Spinal cord (tissue), 10 donors: ENCODE measurements around the gene TMEM200B. TPM values are rescaled to one million over a fixed set of nuclear protein-coding genes. Genes with fewer than 3 reads are reported as not detected.
"Not testable (repeated sequence)": the region's sequence is repeated elsewhere in the genome, so short reads cannot be mapped to it uniquely, and the experiment has no call there.

Experiments
- DNase-seq, 6 donors: peaks; one replicate each; pipeline versions ENCODE4 v3.0.0 to v3.0.0-alpha.2; 2013 to 2015; ENCODE audit warnings: low spot score in 6 of 6, low read depth in 4 of 6
- H3K27ac ChIP-seq: one replicate; pipeline ENCODE4 v1.5.1; 2013; ENCODE audit warnings: low read depth, low read length, control low read depth
- H3K27me3 ChIP-seq: one replicate; pipeline ENCODE4 v1.6.1; 2013; ENCODE audit warnings: low read length; ENCODE audit not compliant: control insufficient read depth, insufficient read depth
- H3K36me3 ChIP-seq: one replicate; pipeline ENCODE4 v1.6.1; 2013; ENCODE audit warnings: low read length; ENCODE audit not compliant: control insufficient read depth, insufficient read depth
- H3K4me1 ChIP-seq: one replicate; pipeline ENCODE4 v1.6.1; 2013; ENCODE audit warnings: low read length; ENCODE audit not compliant: control insufficient read depth, insufficient read depth
- H3K4me3 ChIP-seq: one replicate; pipeline ENCODE4 v1.5.1; 2013; ENCODE audit warnings: low read depth, low read length, control low read depth
- H3K9me3 ChIP-seq: one replicate; pipeline ENCODE4 v1.6.1; 2013; ENCODE audit warnings: low read length; ENCODE audit not compliant: control insufficient read depth, insufficient read depth
- WGBS: methylation state at CpG from one replicate; pipeline ENCODE4 v1.1.5; 2013; ENCODE audit warnings: missing lambda C conversion rate; ENCODE audit not compliant: insufficient coverage; 5-methylcytosine and 5-hydroxymethylcytosine counted together
- polyA plus RNA-seq, 2 donors: library from polyadenylated mRNA; unstranded; fragments of 120-200 nt; gene quantifications; one replicate each; pipeline ENCODE4 v1.2.1, GENCODE V29; 2013; ENCODE audit not compliant: insufficient read length in 2 of 2
- total RNA-seq, 2 donors: library from RNA; depleted of rRNA in 1 of 2; stranded (reverse); fragments of 120-200 nt in 1 of 2; fragments of >200 nt in 1 of 2; gene quantifications; one replicate each; pipeline versions ENCODE4 v1.2.3 to v1.2.4, GENCODE V29; 2013 to 2014
- donor health status: healthy.

Gene TMEM200B
- total and polyA plus RNA-seq, 4 donors = 3.9 to 19.3 (median 6.9) TPM

DNA sequence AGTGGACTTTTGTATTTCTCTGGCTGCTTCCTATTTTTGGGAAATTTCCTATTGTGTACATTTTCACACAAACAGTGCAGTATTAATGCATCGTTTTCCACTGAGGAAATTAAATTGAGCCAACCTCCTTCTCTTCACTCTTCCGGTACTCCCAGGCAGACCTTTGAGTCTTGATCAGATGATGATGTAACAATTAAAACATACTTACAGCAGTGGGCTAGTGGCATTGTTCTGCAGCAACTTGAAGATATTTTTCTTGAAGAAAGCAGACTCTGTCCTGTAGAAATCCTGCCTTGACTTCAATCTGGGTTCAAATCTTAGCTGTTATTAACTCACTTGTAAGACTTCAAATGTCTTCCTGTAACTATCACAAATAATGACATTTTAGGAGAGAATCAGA, 19.0 kb upstream of the TMEM200B start:
- no peak overlapping the region for H3K27ac ChIP-seq
- no peak overlapping the region for H3K4me3 ChIP-seq
- H3K27me3 ChIP-seq = no peaks in the 10 kb centered on the region
- WGBS = no CpG with 5 or more reads among the region's 2 CpGs
- DNase-seq = no peak
- no peaks in the 10 kb centered on the region for H3K4me1 ChIP-seq
- peaks cover 19% of the 10 kb centered on the region for H3K36me3 ChIP-seq
- H3K9me3 ChIP-seq = no peaks in the 10 kb centered on the region

DNA sequence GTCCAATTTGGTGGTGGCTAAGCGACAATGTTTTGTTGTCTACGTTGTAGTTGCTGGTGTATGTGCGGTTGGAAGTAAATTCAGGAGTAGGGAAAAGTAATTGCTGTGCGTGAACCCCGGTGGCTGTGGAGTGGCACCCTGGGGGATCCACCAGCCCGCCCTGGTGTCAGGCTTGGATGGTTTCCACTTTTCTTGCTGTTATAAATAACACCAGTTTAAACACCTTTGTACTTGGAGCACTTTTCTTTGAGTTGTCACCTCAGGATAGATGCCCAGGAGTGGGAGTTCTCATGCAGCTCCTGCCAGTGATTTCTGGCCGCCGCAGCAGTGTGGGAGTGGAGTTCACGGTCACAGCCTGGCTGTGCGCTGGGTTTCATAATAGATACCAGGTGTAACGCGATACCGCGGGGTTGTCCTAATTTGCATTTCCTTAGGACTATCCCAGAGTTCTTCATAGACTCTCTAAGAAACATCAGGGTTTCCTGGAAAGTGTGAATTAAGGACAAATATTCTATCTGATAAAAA, 12.8 kb upstream of the TMEM200B start:
- no peaks in the 10 kb centered on the region for H3K9me3 ChIP-seq
- 70% methylated on average over 2 of the region's 14 CpGs for WGBS
- peaks cover 4% of the 10 kb centered on the region for H3K27me3 ChIP-seq
- no peaks in the 10 kb centered on the region for H3K36me3 ChIP-seq
- H3K4me3 ChIP-seq = no peak overlapping the region
- no peak overlapping the region for H3K27ac ChIP-seq
- H3K4me1 ChIP-seq = peaks cover 19% of the 10 kb centered on the region
- DNase-seq = no peak

DNA sequence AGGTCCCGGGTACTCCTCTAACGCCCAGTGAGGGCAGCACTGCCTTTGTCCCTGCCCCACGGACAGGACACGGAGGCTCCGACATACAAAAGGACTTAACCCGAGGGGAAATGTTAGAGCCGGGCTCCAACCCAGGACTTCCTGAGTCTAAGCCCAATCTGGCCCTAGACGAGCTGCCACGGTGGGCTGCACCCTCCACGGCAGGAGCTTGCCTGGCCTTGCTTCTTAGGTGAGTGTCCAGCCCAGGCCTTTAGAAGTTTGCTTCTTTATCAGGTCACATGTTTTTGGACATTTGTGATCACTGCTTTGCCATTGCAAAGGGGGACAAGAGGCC, 11.0 kb upstream of the TMEM200B start:
- no peaks in the 10 kb centered on the region for H3K9me3 ChIP-seq
- no peak for DNase-seq
- peaks cover 19% of the 10 kb centered on the region for H3K4me1 ChIP-seq
- H3K27me3 ChIP-seq = peaks cover 4% of the 10 kb centered on the region
- no peak overlapping the region for H3K4me3 ChIP-seq
- no peak overlapping the region for H3K27ac ChIP-seq
- no peaks in the 10 kb centered on the region for H3K36me3 ChIP-seq
- 77% methylated on average over 10 of the region's 10 CpGs for WGBS

DNA sequence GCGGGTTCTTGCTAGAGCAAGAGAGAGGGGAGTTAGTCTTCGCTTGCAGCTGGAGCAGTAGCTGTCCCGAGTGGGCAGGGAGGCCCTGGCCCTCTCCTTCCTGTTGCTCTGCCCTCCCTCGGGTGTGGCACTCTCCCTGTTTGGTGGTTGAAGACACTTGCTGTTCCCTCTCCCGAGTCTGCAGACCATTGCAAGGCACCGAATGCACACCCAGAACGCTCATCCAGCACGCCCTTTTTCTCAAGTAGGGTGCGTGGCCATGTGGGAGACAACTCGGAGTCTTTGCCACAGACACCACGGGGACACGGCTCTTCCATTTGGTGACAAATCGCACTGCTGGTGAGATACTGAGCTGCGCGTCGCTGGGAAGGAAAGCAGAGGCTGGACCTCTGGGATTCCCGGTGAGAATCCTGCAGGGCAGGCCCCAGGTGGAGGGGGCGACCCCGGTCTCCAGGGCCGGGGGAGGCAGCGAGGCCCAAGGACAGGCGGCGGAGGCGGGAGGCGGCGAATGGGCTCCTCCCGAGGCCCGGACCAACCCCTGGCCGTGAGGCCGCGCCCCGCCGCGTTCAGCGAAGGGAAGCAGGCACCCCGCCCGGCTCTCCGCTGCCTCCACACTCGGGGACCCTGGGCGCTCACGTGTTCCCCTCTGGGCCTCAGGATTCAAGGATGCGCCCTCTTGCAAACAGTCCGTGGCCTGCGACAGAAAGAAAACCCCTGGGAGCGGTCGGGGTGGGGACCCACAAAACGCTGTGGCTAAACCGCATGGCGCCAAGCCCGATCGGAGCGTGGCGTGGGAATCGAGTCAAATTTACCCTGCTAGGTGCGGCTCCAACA, 10.4 kb upstream of the TMEM200B start:
- Histone ChIP-seq H3K36me3 (no peaks in the 10 kb centered on the region), H3K4me3 (no peak overlapping the region), H3K4me1 (peaks cover 19% of the 10 kb centered on the region), H3K9me3 (no peaks in the 10 kb centered on the region), H3K27me3 (peaks cover 4% of the 10 kb centered on the region), H3K27ac (peak overlapping the region; percentile 80)
- no peak for DNase-seq
- 65% methylated on average over 55 of the region's 55 CpGs for WGBS

GRCh38 chr1:29131056-29131455, 7.4 kb upstream of the TMEM200B start:
- H3K27ac ChIP-seq, H3K4me3 ChIP-seq, H3K9me3 ChIP-seq, H3K36me3 ChIP-seq, H3K27me3 ChIP-seq, DNase-seq: not testable (repeated sequence)
- peaks cover 15% of the 10 kb centered on the region for H3K4me1 ChIP-seq
- WGBS = 92% methylated on average over 24 of the region's 29 CpGs

DNA sequence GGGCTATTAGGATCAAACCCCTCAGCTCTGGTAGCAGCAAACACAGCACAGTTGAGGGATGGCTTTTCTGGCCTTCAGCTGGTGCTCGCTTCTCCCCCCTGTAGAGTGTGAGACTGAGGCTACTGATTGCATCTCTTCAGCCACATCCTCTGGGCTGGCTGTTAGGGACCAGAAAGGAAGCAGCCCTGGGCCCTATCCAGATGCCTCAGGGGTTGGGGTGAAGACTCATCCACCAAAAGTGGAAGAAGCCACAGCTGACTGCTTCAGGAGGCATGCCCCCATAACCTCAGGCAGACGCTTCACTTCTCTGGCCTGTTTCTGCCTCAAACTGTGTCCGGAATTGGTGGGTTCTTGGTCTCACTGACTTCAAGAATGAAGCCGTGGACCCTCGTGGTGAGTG, 6.2 kb upstream of the TMEM200B start:
- WGBS = 95% methylated on average over 5 of the region's 5 CpGs
- H3K36me3 ChIP-seq = no peaks in the 10 kb centered on the region
- no peak overlapping the region for H3K4me3 ChIP-seq
- no peak overlapping the region for H3K27ac ChIP-seq
- no peak for DNase-seq
- H3K27me3 ChIP-seq = peaks cover 6% of the 10 kb centered on the region
- no peaks in the 10 kb centered on the region for H3K9me3 ChIP-seq
- peaks cover 25% of the 10 kb centered on the region for H3K4me1 ChIP-seq

GRCh38 chr1:29128739-29129138, 5.0 kb upstream of the TMEM200B start:
- no peak overlapping the region for H3K4me3 ChIP-seq
- 91% methylated on average over 5 of the region's 6 CpGs for WGBS

DNA sequence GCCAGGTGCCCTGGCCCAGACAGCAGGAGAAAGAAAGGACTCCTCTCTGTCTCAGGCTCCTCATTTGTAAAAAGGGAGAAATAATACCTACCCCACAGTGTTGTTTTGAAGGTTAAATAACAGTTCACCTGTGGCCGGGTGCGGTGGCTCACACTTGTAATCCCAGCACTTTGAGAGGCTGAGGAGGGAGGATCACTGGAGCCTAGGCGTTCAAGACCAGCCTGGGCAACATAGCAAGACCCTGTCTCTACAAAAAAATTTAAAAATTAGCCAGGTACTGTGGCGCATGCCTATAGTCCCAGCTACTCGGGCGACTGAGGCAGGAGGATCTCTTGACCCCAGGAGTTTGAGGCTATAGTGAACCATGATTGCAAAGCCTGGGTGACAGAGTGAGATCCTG, 2.5 kb upstream of the TMEM200B start:
- H3K4me1 ChIP-seq = peaks cover 39% of the 10 kb centered on the region
- no peaks in the 10 kb centered on the region for H3K36me3 ChIP-seq
- H3K27me3 ChIP-seq = peaks cover 31% of the 10 kb centered on the region
- WGBS = 91% methylated on average over 4 of the region's 6 CpGs
- no peak for DNase-seq
- H3K9me3 ChIP-seq = no peaks in the 10 kb centered on the region
- no peak overlapping the region for H3K4me3 ChIP-seq
- peak overlapping the region; percentile 96 for H3K27ac ChIP-seq

More at GRCh38 chr1:29128739-29129138, 5.0 kb upstream of the TMEM200B start:
- H3K27me3 ChIP-seq = peaks cover 11% of the 10 kb centered on the region
- peaks cover 22% of the 10 kb centered on the region for H3K4me1 ChIP-seq
- no peak for DNase-seq
- no peaks in the 10 kb centered on the region for H3K9me3 ChIP-seq
- no peaks in the 10 kb centered on the region for H3K36me3 ChIP-seq
- H3K27ac ChIP-seq = no peak overlapping the region

- H3K36me3 ChIP-seq = no peaks in the 10 kb centered on the region
- 91% methylated on average over 5 of the region's 6 CpGs for WGBS
- H3K27me3 ChIP-seq = peaks cover 35% of the 10 kb centered on the region
- H3K27ac ChIP-seq = peak overlapping the region; percentile 96
- H3K9me3 ChIP-seq = no peaks in the 10 kb centered on the region
- peaks cover 39% of the 10 kb centered on the region for H3K4me1 ChIP-seq
- no peak for DNase-seq
- H3K4me3 ChIP-seq = no peak overlapping the region
These were observed 2.1 kb upstream of the TMEM200B start for GRCh38 chr1:29125788-29126187.

- peaks cover 36% of the 10 kb centered on the region for H3K27me3 ChIP-seq
- no peaks in the 10 kb centered on the region for H3K36me3 ChIP-seq
- peak overlapping the region; percentile 96 for H3K27ac ChIP-seq
- H3K4me3 ChIP-seq = peak overlapping the region; percentile 65
- 30% methylated on average over 14 of the region's 14 CpGs for WGBS
- DNase-seq = peak in 1 of 6 donors; percentile 27
- H3K4me1 ChIP-seq = peaks cover 39% of the 10 kb centered on the region
- no peaks in the 10 kb centered on the region for H3K9me3 ChIP-seq
These were observed 1.5 kb upstream of the TMEM200B start for GRCh38 chr1:29125237-29125641.
